OCI-LY3 (cell line): Measurements from ENCODE around the gene ALKBH4.

Source experiments
- H2AFZ ChIP-seq: fragments of 200-600, 300-600 bp; shearing (Covaris generic); 2 replicates; pipeline ENCODE4 v1.6.0; 2014; ENCODE audit warnings: antibody characterized with exemption, low read depth, low read length
- H3K27ac ChIP-seq: fragments of 200-600, 300-600 bp; sonication (generic); 2 replicates; pipeline ENCODE4 v1.5.1; 2014; ENCODE audit warnings: mild to moderate bottlenecking, low read length, moderate library complexity, mixed read lengths
- H3K27me3 ChIP-seq: fragments of 200-600, 300-600 bp; sonication (generic); 2 replicates; pipeline ENCODE4 v1.6.1; 2014; ENCODE audit warnings: low read depth, low read length, mixed read lengths
- H3K36me3 ChIP-seq: fragments of 200-600, 300-600 bp; sonication (generic); replicated peaks from 2 replicates; pipeline ENCODE3; 2014; ENCODE audit warnings: low read depth, low read length, mixed read lengths
- H3K4me1 ChIP-seq: fragments of 300-600, 200-600 bp; sonication (generic); 2 replicates; pipeline ENCODE4 v1.6.1; 2014; ENCODE audit warnings: low read length, mixed read lengths
- H3K4me2 ChIP-seq: fragments of 200-600, 300-600 bp; sonication (generic); 2 replicates; pipeline ENCODE4 v1.6.1; 2014; ENCODE audit warnings: low read length, mixed read lengths
- H3K4me3 ChIP-seq: fragments of 300-600, 200-600 bp; sonication (generic); 2 replicates; pipeline ENCODE4 v1.5.1; 2014; ENCODE audit warnings: antibody characterized with exemption, mild to moderate bottlenecking, low read length, moderate library complexity
- H3K79me2 ChIP-seq: fragments of 300-600, 200-600 bp; shearing (Covaris generic); 2 replicates; pipeline ENCODE4 v1.6.1; 2014; ENCODE audit warnings: mild to moderate bottlenecking, low read length, mixed read lengths
- H3K9ac ChIP-seq: fragments of 300-600, 200-600 bp; shearing (Covaris generic); 2 replicates; pipeline ENCODE4 v1.6.0; 2014; ENCODE audit warnings: mild to moderate bottlenecking, low read length, moderate library complexity
- H3K9me3 ChIP-seq: fragments of 200-600, 300-600 bp; shearing (Covaris generic); 2 replicates; pipeline ENCODE4 v1.6.1; 2014; ENCODE audit warnings: low read length, mixed read lengths; ENCODE audit not compliant: insufficient read depth
- H4K20me1 ChIP-seq: fragments of 200-600, 300-600 bp; sonication (generic); 2 replicates; pipeline ENCODE4 v1.6.1; 2016; ENCODE audit warnings: low read length, mixed read lengths; ENCODE audit not compliant: insufficient read depth
- CTCF ChIP-seq: fragments of 200-600, 300-600 bp; sonication (generic); IDR thresholded peaks from 2 replicates; pipeline ENCODE4 v1.5.1; 2014; ENCODE audit warnings: antibody characterized with exemption, low read length, low read depth
- EZH2phosphoT487 ChIP-seq: fragments of 200-600 bp; shearing (Covaris generic); IDR thresholded peaks from 2 replicates; pipeline ENCODE4 v1.6.1; 2018; ENCODE audit warnings: antibody characterized with exemption, mixed run types, low read depth

The ALKBH4 gene

GRCh38 chr7:102473271-102473991 lies 8.8 kb upstream of the ALKBH4 start:
- H3K9ac ChIP-seq, result no peak overlapping the region
- no peaks in the 10 kb centered on the region for H3K4me1 ChIP-seq
- no peak overlapping the region for H3K4me3 ChIP-seq
- no peak for TF ChIP-seq CTCF
- TF ChIP-seq EZH2phosphoT487, result no peak
- H4K20me1 ChIP-seq, result no peaks in the 10 kb centered on the region
- no peaks in the 10 kb centered on the region for H3K9me3 ChIP-seq
- H3K4me2 ChIP-seq, result no peak overlapping the region
- H3K79me2 ChIP-seq, result no peaks in the 10 kb centered on the region
- H3K36me3 ChIP-seq, result no peaks in the 10 kb centered on the region
- no peak overlapping the region for H3K27ac ChIP-seq
- H3K27me3 ChIP-seq, result no peaks in the 10 kb centered on the region
- H2AFZ ChIP-seq, result no peak overlapping the region

- Histone ChIP-seq H2AFZ (no peak overlapping the region), H3K4me2 (no peak overlapping the region), H3K9me3 (no peaks in the 10 kb centered on the region), H4K20me1 (no peaks in the 10 kb centered on the region), H3K36me3 (no peaks in the 10 kb centered on the region), H3K27ac (no peak overlapping the region), H3K4me1 (no peaks in the 10 kb centered on the region), H3K9ac (no peak overlapping the region), H3K79me2 (no peaks in the 10 kb centered on the region), H3K27me3 (no peaks in the 10 kb centered on the region), H3K4me3 (no peak overlapping the region)
- TF ChIP-seq CTCF, result no peak
- no peak for TF ChIP-seq EZH2phosphoT487
These were observed 7.7 kb upstream of the ALKBH4 start for GRCh38 chr7:102472126-102473041.

DNA sequence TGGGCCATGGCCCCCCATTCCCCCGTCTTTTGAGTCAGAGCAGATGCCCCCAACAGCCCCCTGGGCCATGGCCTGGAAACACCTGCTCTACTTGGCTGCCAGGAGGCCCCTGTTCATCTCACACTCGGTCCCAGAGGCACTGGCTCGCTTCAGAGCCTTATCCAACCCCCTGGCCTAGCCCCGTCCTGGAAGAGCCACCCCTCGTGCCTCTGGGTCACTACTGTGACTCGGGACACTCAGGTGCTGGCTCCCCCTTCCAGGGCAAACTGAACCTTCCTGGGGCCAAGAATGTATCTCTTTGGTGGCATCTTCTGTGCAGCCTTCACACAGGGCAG lies 7.1 kb upstream of the ALKBH4 start:
- no peak for TF ChIP-seq CTCF
- TF ChIP-seq EZH2phosphoT487, result no peak
- Histone ChIP-seq H4K20me1 (no peaks in the 10 kb centered on the region), H2AFZ (no peak overlapping the region), H3K79me2 (no peaks in the 10 kb centered on the region), H3K9ac (no peak overlapping the region), H3K4me2 (no peak overlapping the region), H3K27ac (no peak overlapping the region), H3K36me3 (no peaks in the 10 kb centered on the region), H3K4me3 (no peak overlapping the region), H3K4me1 (no peaks in the 10 kb centered on the region), H3K9me3 (no peaks in the 10 kb centered on the region), H3K27me3 (no peaks in the 10 kb centered on the region)

- Histone ChIP-seq H3K27me3 (no peaks in the 10 kb centered on the region), H3K4me1 (peaks cover 6% of the 10 kb centered on the region; the same call in 1 of the 2 replicates), H3K4me2 (no peak overlapping the region), H3K4me3 (no peak overlapping the region), H3K36me3 (no peaks in the 10 kb centered on the region), H3K79me2 (no peaks in the 10 kb centered on the region), H3K9ac (no peak overlapping the region), H3K27ac (no peak overlapping the region), H3K9me3 (no peaks in the 10 kb centered on the region), H2AFZ (no peak overlapping the region), H4K20me1 (no peaks in the 10 kb centered on the region)
- TF ChIP-seq CTCF (no peak), EZH2phosphoT487 (no peak)
These were observed 5.5 kb upstream of the ALKBH4 start for GRCh38 chr7:102469972-102470825.
